Panc1 (cell line): Measurements from ENCODE around the gene MYLK. TPM values are rescaled to one million over a fixed set of nuclear protein-coding genes. Genes with fewer than 3 reads are reported as not detected.

Experiments
- ATAC-seq: fragments of 200-7000 bp; cut with Tn5 transposase; 2 replicates; pipeline ENCODE4 v1.9.1; 2020; ENCODE audit warnings: mild to moderate bottlenecking, moderate library complexity
- BruUV-seq: library from RNA; stranded (reverse); fragments of 400-500 nt; replicated peaks from 2 replicates; lab custom pipeline; 2021; lab: Mats Ljungman, UMichigan
- CTCF ChIA-PET: fragments of 300-600 bp; sonication (Branson Sonifier 250); formaldehyde crosslinking; loops from one replicate; lab custom pipeline; 2022; ENCODE audit warnings: antibody characterized with exemption; lab: Charles Lee
- POLR2A ChIA-PET: fragments of 300-600 bp; sonication (Branson Sonifier 250); formaldehyde crosslinking; loops from one replicate; lab custom pipeline; 2022; ENCODE audit warnings: antibody characterized with exemption; lab: Charles Lee
- DNase-seq: peaks from one replicate; pipeline ENCODE4 v3.0.0-alpha.2; 2010; ENCODE audit warnings: low read depth, low spot score
- H3K27ac ChIP-seq: 2 replicates; pipeline ENCODE4 v1.5.1; 2011; ENCODE audit warnings: mild to moderate bottlenecking, low read length, inconsistent platforms
- H3K27me3 ChIP-seq: fragments of 200-500 bp; sonication (Bioruptor generic); 2 replicates; pipeline ENCODE4 v1.6.0; 2014; ENCODE audit warnings: low read length, inconsistent platforms; ENCODE audit not compliant: control insufficient read depth, insufficient read depth
- H3K36me3 ChIP-seq: fragments of 200-500 bp; sonication (Bioruptor generic); 2 replicates; pipeline ENCODE4 v1.5.1; 2014; ENCODE audit warnings: inconsistent platforms, mild to moderate bottlenecking, low read length, moderate library complexity; ENCODE audit not compliant: control insufficient read depth, insufficient read depth
- H3K4me1 ChIP-seq: 2 replicates; pipeline ENCODE4 v1.5.1; 2011; ENCODE audit warnings: inconsistent platforms, mild to moderate bottlenecking, low read length, moderate library complexity; ENCODE audit not compliant: control insufficient read depth, insufficient read depth
- H3K4me3 ChIP-seq, 2 experiments: 2 replicates each; pipeline ENCODE4 v1.5.1; 2011 to 2012; ENCODE audit warnings: low read depth in 2 of 2, low read length in 2 of 2, mild to moderate bottlenecking in 2 of 2, inconsistent platforms in 1 of 2, moderate library complexity in 1 of 2
- H3K9me3 ChIP-seq: fragments of 200-500 bp; sonication (Bioruptor generic); 2 replicates; pipeline ENCODE4 v1.5.1; 2014; ENCODE audit warnings: low read depth, mild to moderate bottlenecking, inconsistent platforms, low read length, moderate library complexity; ENCODE audit not compliant: control insufficient read depth, insufficient read depth
- CTCF ChIP-seq: fragments of 450-650 bp; IDR thresholded peaks from 2 replicates; pipeline ENCODE4 v1.5.1; 2017; ENCODE audit warnings: mild to moderate bottlenecking
- POLR2AphosphoS5 ChIP-seq: IDR thresholded peaks from 2 replicates; pipeline ENCODE4 v1.6.1; 2012; ENCODE audit warnings: mild to moderate bottlenecking, low read depth, low read length, moderate library complexity
- REST ChIP-seq, 2 experiments: IDR thresholded peaks; 2 replicates each; pipeline ENCODE4 v1.6.1; 2011 to 2012; ENCODE audit warnings: low read depth in 2 of 2, control low read depth in 1 of 2, low read length in 1 of 2, mild to moderate bottlenecking in 1 of 2, moderate library complexity in 1 of 2; ENCODE audit not compliant: insufficient read depth in 1 of 2
- SIN3A ChIP-seq: IDR thresholded peaks from 2 replicates; pipeline ENCODE4 v1.6.1; 2012; ENCODE audit warnings: low read depth, mild to moderate bottlenecking, low read length, moderate library complexity, borderline replicate concordance; ENCODE audit not compliant: insufficient read depth
- TCF7L2 ChIP-seq: IDR thresholded peaks from 2 replicates; pipeline ENCODE4 v1.6.1; 2011; ENCODE audit warnings: mild to moderate bottlenecking, low read depth, low read length, inconsistent platforms
- in situ Hi-C: cut with HindIII; loops from 2 replicates; pipeline ENCODE4 v1.10.0; 2016; ENCODE audit warnings: low sequenced_read_pairs, low pct_unique_long_range_greater_than_20kb
- intact Hi-C: fragments of 100-400 bp; cut with micrococcal nuclease; formaldehyde crosslinking; loops from one replicate; pipeline ENCODE4 v1.10.0; 2022; ENCODE audit not compliant: unreplicated experiment
- total RNA-seq: library from RNA; stranded (reverse); gene quantifications from one replicate; pipeline ENCODE4 v1.2.1, GENCODE V29; 2021; ENCODE audit not compliant: unreplicated experiment

MYLK gene
- total RNA-seq, 1 experiment from 2014 or later: 29.7 TPM

- H3K27me3 ChIP-seq: no peaks in the 10 kb centered on the region
- in situ Hi-C loops: no loop called here
- ATAC-seq: no peak
- BruUV-seq: no TSS peak
- no peak overlapping the region for H3K4me3 ChIP-seq
- intact Hi-C loops: no loop called here
- H3K9me3 ChIP-seq: no peaks in the 10 kb centered on the region
- H3K27ac ChIP-seq: no peak overlapping the region
- no peak for DNase-seq
- ChIA-PET CTCF (no interaction called here), POLR2A (interaction anchor here (0.5 kb wide), 1 partner anchor 94 kb away, joined by 3 read pairs; no protein-coding TSS in a partner anchor)
- no peaks in the 10 kb centered on the region for H3K4me1 ChIP-seq
- TF ChIP-seq POLR2AphosphoS5 (no peak), SIN3A (no peak), REST (IDR thresholded peaks at IDR 0.05; ENCODE audit: insufficient read depth in 1 of 2, low read depth in 2 of 2, low read length in 1 of 2) (no peak), TCF7L2 (no peak), CTCF (no peak)
- no peaks in the 10 kb centered on the region for H3K36me3 ChIP-seq
Measured at GRCh38 chr3:123660900-123661299, 223.2 kb downstream of the MYLK start.

- CTCF ChIA-PET: no interaction called here
Measured at GRCh38 chr3:123660141-123660675, 223.9 kb downstream of the MYLK start.

More at GRCh38 chr3:123660141-123660675, 223.9 kb downstream of the MYLK start:
- Histone ChIP-seq H3K9me3 (no peaks in the 10 kb centered on the region), H3K27ac (no peak overlapping the region), H3K4me1 (no peaks in the 10 kb centered on the region), H3K4me3 (no peak overlapping the region), H3K36me3 (no peaks in the 10 kb centered on the region), H3K27me3 (no peaks in the 10 kb centered on the region)
- intact Hi-C loops: no loop called here
- no TSS peak for BruUV-seq
- ATAC-seq (no peak), DNase-seq (no peak)
- POLR2A ChIA-PET: interaction anchor here (0.5 kb wide), 2 partner anchors 93 to 260 kb away, joined by 3 read pairs; no protein-coding TSS in a partner anchor
- in situ Hi-C loops: no loop called here
- TF ChIP-seq POLR2AphosphoS5 (no peak), TCF7L2 (no peak), CTCF (no peak), SIN3A (no peak), REST (IDR thresholded peaks at IDR 0.05; ENCODE audit: insufficient read depth in 1 of 2, low read depth in 2 of 2, low read length in 1 of 2) (no peak)
